ENCODE data around the gene HOTAIR.
A peak's percentile ranks its signal among the peaks of the same experiment; 100 is the strongest.

HOTAIR gene

GRCh38 chr12:54010972-54011664, 36.4 kb upstream of the HOTAIR start:
- no peak for DNase-seq

- no peak for DNase-seq
Observed at GRCh38 chr12:54010053-54010971, 35.6 kb upstream of the HOTAIR start.

GRCh38 chr12:54009171-54010052, 34.7 kb upstream of the HOTAIR start:
- peak; percentile 33 for DNase-seq

GRCh38 chr12:54008260-54008552, 33.5 kb upstream of the HOTAIR start:
- DNase-seq = no peak

GRCh38 chr12:54007538-54008259, 32.9 kb upstream of the HOTAIR start:
- DNase-seq = no peak

GRCh38 chr12:54006559-54007220, 31.9 kb upstream of the HOTAIR start:
- DNase-seq = no peak

- peak; percentile 90 for DNase-seq
Observed at GRCh38 chr12:54005853-54006558, 31.3 kb upstream of the HOTAIR start.

GRCh38 chr12:54005531-54005852, 30.7 kb upstream of the HOTAIR start:
- no peak for DNase-seq

GRCh38 chr12:54004841-54005530, 30.2 kb upstream of the HOTAIR start:
- DNase-seq = no peak

- no peak for DNase-seq
Observed at GRCh38 chr12:54004063-54004840, 29.5 kb upstream of the HOTAIR start.

- no peak for DNase-seq
Observed at GRCh38 chr12:54003625-54004024, 28.9 kb upstream of the HOTAIR start.

GRCh38 chr12:54002915-54003389, 28.2 kb upstream of the HOTAIR start:
- no peak for DNase-seq

- no peak for DNase-seq
Observed at GRCh38 chr12:54002278-54002914, 27.6 kb upstream of the HOTAIR start.

- no peak for DNase-seq
Observed at GRCh38 chr12:54001283-54002187, 26.8 kb upstream of the HOTAIR start.

GRCh38 chr12:54000116-54001114, 25.7 kb upstream of the HOTAIR start, which contains the start of gene HOXC9:
HOXC9 (plus strand) TSS chr12:54000161; CDS start chr12:54000189, 28 bp downstream.
- no peak for DNase-seq

- no peak for DNase-seq
Observed at GRCh38 chr12:53999559-54000115, 24.9 kb upstream of the HOTAIR start.

- DNase-seq = no peak
Observed at GRCh38 chr12:53998900-53999236, 24.1 kb upstream of the HOTAIR start.

Data from suppressor macrophage treated with lipopolysaccharide for 4 hours (primary cell).